CD4-positive, alpha-beta T cell treated with Interferon gamma for 1 hour (primary cell): Measurements from ENCODE around the gene TRPV6.

Experiments used
- DNase-seq: peaks from one replicate; pipeline ENCODE4 v3.0.0-alpha.2; 2020

The TRPV6 gene

DNA sequence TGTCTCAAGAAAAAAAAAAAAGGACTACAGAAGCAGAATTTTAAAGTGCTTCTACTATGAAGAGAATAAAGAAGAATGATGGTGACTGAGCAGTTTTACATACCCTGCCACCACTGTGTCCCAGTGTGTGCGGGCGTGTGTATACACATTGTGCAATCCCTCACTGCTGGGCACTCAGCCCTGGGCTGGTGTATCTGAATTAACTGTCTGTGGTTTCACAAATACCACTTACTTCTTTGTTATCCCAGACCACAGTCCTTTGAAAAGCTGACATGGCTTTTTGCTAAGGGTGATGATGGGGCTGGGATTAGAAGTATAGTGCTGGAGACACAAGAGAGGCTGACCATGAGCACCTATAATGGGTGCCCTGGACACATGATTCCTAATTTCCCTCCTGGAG, 21.1 kb upstream of the TRPV6 start:
- DNase-seq, result no peak

DNA sequence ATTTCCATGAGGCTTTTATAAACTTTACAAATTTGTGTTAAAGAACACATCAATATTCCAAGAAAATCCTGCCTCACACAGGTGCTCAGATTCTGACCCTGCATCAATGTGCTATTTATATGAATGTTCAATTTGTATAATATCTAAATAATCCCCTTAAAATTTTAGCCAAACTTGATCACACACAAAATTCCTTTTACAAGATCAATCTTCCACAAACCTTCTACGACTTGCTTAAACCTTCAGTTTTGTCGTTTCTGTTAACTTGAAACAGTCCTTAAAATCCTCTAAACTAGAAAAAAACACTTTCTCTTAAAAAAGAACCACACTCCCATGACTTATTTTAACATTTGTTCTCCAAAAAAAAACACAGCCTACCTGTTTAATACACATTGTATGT, 20.2 kb upstream of the TRPV6 start:
- no peak for DNase-seq

DNA sequence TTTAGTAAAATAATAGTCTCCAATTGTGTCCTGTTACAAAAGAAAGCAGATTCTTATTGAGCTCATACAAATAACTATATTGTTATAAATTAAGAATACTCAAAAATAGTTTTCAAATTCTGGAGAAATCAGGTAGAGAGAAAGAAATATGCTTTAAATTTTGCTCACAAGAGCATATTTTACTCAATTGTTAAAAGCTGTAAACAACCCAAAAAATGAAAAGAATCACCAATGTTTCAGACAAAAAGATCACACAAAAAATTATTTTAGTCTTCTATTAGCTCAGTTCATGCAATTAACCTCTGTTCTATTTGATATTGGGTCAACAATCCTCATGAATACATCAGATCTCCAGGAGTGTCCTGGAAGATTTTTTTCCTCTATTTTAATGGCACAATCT, 18.6 kb upstream of the TRPV6 start:
- no peak for DNase-seq

DNA sequence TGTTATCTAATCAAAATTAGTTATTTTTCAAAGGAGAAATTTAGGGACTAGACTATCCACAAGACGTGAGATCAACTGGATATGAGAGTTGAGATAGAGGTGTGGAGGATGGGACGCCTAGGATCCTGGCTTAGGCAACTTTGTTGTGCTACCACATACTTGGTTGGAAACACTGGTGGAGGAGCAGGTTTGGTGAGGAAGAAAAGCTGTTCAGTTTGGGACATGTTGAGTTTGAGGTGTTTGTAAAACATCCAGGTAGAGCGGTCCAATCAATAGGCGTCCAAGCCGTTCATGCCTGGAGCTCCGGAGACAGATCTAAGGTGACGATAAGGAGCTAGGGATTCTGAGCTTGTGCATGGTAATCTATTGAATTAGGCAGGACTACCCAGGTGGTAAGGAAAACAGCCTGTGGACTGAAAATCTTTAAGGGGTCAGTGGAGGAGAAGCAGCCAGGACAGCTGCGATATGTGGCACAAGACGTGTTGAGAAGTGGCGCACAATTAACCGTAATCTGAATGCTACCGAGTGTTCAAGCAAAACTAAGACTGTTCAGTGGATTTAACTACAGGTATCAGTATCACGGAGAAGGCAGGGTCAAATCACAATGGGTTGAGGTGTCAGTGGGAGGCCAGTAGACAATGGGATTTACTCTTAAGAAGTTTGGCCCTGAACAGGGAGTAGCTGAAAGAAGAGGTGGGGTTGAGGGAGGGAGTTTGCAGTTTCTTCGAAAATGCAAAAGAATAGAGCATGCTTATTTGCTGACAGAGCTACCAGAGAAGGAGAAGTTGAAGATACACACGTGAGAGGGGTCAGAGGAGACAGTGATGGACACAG, 16.1 kb upstream of the TRPV6 start:
- DNase-seq, result no peak

DNA sequence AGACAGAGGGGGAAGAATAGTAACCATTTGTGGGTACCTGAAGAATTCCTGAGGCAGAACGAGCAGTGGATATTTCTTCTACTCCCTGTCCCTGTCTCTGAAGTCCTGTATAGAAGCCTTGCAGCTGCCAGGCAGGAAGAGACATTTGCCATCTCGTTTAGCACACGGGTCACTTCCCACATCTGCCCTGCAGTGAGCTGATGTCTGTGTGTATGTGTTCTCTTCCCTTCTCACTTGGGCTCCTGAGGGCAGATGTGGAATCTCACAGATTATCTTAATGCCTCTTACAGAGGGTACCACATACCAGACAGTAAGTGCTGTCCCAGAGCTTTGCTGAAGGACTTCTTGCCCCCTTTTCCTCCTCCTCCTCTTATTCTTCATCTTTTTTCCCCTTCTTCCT, 14.1 kb upstream of the TRPV6 start:
- DNase-seq, result no peak

DNA sequence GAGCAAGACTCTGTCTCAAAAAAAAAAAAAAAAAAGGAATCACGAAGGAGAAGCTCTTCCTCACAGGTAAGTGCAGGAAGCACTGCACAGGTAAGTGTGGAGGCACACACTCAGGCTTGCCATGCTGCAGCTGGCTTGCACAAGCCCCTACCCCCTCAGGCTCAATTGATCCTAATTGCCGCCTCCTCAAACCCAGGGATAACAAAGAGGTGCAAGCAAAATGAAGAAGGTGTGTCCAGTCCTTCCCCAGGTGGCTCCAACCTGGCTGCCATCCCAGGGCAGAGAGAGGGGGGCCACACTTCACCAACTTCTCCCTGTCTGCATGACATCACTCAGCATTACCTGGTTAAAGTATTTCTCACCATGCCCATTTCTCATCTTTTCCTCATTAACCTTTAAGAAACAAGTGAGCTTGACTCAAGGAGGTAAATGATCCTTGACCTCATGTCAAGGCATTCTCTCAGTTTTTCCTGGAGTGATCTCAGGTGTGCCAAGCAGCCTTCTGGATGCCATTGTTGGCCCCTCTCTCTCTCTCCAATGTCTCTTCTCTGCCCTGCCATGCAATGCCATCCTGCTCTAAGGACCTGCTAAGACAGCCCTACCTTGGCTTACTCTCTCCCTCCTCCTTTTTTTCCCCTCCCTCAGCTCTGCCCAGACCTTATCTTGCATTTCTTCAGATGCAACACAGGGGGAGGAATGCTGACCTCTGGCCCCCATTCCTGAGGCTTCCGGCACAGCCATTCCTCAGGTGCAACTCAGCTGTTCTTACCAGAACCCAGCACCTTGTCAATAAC, 13.0 kb upstream of the TRPV6 start:
- no peak for DNase-seq

DNA sequence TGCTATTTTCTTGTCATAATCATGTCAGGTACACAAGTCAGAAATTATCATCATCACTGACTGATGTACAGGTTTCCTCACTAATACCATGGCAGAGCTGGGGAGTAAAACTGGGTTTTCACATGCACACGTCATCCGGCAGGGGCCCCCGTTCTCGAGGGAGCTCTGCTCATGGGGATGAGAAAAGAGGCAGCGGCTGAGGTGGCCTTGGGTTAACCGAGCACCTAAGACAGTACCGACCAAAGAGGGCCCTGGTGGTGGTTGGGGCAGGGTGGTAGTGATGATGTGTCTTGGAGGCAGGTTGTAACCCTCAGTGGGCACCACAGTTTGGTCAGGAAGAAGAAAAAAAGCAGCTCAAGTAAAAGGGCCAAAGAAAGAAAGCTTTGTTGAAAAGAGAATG, 12.1 kb upstream of the TRPV6 start:
- no peak for DNase-seq

DNA sequence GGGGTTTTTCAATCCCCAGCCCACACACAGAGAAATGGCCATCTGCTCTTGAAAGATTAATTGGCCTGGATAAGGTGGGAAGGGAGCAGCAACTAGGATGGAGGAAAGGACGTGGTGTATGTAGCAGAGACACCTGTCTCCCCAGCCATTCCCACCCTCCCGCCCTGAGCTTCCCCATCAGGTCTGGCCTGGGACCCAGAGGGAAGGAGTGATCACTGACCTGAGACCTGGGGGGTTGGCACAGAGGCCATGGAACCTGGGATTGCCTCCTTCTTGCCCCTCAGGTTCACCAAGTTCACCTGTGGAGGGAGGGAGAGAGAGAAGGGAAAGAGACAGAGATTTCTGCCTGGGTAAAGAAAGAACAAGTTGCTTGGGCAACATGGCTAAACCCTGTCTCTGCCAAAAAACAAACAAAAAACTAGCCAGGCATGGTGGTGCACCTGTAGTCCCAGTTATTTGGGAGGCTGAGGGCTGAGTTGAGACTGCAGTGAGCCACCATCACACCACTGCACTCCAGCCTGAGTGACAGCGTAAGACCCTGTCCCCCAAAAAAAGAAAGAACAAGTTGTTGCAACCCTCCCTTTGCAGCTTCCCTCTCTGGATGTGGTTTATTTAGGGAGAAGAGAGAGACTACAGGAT, 11.3 kb upstream of the TRPV6 start:
- no peak for DNase-seq

DNA sequence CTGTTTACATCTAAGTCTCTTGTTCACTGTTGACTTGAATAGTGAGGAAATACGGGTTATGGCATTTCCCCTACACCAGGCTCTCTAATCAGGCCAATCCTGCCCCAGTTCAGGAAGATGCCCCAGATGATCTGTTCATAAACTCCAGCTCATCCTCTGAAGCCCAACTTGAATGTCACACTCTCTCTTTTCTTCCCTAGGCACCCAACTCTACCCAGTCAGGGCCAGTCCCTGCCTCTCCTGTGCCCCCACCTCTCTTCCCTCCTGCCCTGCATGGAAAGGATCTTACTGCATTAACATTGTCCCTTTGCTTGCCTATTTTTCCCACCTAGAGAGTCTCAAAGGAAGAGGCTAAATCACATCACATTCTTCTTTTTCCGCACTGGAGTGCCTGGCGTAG, 10.6 kb upstream of the TRPV6 start:
- DNase-seq, result no peak

DNA sequence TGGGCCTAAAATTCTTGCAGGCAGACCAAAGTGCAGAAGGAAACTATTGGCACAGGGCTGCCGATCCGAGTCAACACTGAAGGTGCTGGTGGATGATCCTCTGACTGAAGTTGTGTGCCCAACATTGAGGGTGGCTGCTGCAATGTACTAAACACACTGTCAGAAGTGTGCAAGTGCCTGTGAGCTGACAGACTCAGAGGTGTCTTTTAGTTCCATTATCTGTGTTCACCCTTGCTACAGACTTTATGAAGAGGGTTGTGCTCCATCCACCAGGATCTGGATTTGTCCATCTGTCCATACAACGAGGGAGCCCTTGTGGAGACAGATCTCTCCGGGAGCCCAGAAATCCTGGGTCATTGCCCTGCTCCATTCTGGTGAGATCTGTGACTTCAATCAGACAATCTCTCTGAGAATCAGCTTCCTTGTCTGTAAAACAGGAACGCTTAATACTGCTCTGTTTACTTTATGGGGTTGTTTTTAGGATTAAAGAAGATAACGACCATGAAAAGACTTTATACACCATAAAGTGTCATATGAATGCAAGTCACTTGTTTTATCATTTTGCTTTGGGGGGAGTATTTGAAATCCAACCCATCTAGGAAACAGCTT, 9.5 kb upstream of the TRPV6 start:
- DNase-seq, result no peak

DNA sequence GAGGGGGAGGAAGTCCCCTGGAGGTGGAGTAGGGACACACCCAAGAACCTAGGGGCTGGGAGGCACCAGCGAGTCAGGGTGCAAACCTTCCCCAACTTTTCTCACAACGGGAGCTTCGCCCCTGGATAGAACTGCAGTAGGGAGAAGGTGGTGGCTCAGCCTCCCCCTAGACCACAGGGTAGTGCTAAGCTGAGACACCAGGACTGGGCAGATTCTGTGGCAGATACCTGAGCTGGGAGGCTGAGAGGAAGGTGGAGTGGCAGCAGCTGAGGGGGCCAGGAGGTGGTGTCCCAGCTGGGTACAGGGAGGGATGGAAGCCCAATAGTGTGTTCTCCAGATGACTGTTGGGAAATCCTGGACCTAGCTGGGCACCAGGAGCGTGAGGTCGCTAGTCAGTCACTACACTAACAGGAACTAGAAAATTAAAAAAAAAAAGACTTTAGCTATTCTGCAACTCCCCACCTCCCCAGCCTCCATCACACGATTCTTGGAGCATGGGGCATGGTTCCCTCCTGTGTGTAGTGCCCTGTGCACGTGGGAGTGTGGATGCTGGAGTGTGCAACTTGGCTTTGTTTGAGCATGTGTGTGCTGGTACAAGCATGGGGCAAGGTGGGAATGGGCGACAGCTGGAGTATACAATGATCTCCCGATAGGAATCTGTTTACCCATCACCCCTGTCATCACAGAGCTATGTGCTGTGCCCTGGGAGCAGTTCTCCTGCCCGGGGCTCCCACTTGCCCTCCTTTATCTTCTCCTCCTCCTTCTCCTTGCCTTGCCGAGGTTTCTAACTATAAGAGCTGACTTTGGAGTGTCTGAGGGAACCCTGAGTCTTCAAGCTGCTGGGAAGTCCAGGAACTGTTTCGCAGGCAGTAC, 8.8 kb upstream of the TRPV6 start:
- DNase-seq, result no peak

DNA sequence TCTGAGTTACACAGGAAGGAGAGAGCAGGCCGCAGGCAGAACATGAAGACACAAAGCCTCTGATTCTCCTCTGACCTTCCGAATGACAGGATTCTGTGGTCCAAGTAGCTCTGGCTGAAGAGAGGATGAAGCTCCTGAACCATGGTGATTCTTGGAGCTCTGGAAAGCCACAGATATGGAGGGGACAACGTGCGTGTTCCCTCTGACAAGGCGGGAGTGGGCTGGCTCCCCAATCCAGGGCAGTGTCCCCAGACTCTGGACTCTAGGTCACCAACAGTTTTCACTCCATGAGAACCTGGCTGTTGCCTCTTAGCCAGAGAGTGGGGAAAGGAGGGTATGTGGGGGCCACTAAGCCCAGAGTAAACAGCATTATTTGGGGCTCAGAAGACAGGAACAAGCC, 7.4 kb upstream of the TRPV6 start:
- DNase-seq, result no peak

DNA sequence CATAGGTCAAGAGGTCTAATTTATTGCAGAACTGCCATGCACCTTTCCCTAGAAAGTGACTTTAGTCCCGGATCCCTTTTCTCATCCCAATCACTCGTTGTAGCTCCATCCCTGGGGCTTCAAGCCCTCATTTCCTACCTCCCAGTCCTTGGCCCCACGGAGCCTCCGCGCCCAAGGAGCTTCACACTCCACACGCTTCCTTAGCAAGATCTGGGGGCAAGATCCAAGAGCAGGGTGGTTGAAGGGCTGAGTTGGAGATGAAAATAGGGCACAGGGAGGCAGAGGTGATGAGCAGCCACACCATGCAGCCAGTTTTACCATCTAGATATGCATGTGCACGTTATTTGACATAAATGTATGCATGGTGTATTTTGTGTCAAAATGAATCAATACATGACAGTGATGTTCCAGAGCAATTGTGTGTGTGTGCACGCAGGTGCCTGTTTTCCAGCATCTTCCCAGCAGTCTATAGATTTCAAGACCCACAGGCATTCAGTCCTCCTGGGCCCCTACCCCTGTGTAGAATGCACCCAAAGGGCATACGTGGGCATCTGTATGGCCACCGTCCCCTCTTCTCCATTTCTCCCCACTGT, 6.0 kb upstream of the TRPV6 start:
- DNase-seq, result no peak

DNA sequence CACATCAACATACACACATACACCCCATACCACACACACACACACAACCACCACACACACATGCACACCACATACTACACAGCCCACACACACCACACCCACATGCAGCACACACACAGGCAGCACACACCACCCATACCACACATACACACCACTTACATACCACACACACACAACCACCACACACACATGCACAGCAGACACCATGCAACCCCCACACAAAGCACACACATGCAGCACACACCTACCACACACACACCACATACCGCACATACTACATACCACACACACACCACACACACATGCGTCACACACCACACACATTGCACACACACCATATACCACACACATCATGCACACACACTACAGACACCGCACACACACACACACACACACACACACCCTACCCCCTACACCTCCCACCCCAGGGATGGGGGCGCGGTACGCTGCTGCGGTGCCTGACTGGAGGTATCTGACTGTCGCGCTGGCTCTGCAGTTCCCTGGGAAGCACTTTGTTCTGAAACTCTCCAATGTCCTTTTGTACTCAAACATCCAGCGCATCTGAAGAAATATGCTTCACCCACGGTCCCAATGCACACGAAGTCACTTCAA, 5.4 kb upstream of the TRPV6 start:
- DNase-seq, result no peak

DNA sequence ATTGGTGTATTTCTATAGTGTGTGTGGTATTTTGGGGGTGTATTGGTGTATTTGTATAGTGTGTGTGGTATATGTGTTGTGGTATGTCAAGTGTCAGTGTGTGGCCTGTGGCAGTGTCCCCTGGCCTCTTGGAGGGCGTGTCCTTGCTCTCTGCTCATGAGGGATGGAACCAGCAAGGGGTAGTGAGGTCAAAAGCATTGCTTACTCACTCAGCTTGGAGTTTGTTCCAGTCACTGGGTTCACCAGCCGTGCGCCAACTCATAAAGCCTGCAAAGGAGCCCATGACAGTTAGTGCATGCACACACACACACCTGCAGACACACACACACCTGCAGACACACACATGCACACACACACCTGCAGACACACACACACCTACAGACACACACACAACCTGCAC, 4.3 kb upstream of the TRPV6 start:
- no peak for DNase-seq

DNA sequence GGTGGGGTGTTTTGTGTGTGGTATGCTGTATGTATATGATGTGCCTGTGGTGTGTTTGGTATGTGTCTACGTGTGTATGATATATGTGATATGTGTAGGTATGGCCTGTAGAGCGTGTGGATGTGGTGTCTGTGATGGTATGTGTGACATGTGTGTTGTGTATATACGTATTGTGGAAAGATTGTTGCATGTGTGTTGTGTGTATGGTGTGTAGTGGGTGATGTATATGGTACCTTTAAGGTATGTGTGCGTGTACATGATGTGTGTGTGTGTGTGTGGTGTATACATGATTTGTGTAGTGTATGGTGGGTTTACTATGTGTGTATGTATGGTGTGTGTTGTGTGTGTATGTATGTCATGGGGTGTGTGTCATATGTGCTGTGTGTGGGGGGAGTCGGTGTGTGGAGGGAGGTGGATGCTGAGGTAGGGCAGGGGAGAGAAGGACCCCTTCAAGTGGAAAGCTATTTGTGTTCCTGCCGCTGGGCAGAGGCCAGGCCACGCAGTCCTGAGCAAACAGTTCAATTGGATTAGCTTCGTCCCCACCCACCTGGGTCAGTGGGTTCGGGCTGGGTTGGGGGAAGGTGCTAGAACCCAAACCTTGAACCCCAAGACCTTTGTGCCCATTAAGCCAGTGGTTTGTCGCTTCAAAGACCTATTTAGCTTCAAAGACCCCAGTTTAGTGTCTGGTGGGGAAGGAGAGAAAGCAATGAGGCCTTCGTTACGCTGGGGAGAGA, 1.9 kb upstream of the TRPV6 start:
- DNase-seq, result no peak

DNA sequence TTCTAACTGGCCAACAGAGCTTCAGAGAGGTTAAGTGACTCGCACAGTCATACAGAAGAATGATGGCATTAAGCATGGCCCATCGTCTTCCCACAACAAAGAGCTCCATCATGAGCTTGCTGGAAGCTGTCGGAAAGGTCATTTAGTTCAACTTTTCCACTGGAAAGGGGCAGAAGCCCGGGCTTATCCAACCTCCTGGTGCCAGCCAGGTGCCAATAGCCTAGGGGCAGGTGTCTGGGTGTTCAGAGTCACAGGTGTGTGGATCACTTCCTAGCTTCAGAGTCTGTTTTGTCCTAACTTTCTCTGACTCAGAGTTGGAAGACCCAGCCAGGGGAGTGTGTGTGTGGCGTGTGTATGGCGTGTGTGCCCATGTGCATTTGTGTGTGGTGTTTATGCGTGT, 1.3 kb upstream of the TRPV6 start:
- DNase-seq, result no peak

DNA sequence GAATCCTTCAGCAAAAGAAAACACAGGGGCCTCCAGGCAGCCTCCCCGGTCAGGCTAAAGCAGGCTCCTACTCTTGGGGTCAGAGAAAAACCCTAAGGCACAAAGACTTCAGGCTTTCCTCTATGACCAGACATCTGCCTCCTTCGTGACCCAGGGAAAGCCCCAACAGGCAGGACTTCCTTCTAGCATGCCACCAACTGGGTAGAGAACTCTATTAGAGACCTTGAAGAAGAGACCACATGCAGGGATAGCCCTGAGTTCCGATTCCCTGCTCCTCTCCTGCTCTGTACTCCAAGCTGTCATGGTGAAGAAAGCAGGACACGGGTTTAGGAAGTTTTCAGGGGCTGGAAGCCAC, 1.3 kb downstream of the TRPV6 start:
- no peak for DNase-seq

DNA sequence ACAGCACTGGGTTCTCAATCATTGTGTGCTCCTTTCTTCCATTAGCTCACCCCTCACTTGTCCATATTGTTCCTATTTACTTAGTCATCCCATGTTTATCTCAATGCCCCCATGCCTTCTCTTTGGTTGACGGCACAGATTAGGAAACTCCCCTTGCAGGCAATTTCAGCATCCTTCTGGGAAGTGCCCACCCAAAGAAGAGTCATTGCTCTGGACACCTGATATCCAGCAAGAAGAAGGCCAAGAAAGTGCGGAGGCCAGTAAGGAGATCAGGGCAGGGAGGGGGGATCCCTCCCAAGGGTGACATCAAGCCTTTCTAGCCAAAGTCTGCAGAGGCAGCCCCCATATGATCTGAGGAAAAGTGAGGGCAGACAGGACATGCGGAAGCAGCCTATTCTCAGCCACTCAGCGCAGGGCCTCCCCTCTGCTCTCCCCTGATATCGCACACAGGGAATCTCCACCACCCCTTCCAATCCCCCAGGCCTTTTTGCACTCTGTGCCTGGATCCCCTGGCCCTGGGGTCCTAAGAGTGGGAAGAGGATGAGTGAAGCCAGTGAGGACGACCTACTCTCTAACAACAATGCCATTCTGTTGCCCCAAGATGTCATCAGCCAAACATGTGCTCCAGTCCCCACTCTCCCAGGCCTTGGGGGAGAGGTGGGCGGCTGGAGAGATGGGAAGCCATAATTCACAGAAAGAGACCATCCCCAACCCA, 1.8 kb downstream of the TRPV6 start:
- DNase-seq, result no peak

DNA sequence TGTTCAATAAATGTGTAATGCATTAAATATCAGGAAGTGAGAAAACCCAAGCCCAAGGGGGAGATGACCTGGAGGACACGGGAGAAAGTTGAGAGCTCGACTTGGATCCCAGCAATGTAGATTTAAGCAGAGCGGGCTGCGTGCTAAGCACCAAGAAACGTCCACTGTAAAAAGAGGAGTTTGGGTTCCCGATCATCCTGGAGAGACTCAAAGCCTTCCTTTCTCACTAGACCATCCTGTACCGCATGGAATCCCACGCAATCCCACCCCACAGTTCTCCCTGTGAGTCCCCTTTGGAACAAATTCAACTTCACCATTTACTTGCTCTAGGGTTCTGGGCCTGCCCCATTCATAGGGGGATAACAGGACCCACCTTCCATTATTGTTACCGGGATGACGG, 2.4 kb downstream of the TRPV6 start:
- no peak for DNase-seq

DNA sequence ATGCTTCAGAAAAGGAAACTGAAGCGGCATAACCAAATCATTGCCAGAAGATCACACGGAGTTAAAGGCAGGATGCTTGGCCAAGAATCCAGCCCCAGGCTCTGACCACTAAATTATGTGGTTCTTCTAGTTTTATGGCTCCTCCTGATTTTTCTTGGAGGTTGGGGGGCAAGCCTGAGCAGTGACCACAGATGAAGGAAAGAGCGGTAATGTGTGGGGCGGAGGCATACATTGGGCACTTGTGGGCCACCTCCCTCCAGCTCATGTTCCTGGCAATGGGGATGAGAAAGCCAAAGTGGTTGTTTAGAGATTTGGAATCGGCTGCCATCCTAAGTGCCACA, 3.2 kb downstream of the TRPV6 start:
- no peak for DNase-seq
